Measurements from ENCODE around the gene ADAT1.

DNA sequence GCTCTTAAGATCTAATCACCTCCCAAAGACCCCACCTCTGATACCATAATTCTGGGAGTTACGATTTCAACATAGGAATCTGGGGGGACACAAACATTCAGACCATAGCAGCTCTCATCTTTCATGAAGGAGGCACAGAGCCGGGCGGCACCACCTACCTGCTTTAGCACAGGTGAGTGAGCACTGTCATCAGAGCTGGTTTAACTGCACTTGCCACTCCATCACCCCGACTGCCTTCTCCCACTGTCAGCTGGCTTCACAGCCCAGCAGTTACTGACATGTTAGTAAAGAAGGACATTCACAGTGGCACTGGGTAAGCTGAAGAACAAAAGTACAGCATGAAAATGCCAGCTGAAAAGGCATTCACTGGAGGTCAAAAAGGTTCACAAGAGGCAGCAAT, 34.4 kb downstream of the ADAT1 start:
- TF ChIP-seq, protein P1, sequence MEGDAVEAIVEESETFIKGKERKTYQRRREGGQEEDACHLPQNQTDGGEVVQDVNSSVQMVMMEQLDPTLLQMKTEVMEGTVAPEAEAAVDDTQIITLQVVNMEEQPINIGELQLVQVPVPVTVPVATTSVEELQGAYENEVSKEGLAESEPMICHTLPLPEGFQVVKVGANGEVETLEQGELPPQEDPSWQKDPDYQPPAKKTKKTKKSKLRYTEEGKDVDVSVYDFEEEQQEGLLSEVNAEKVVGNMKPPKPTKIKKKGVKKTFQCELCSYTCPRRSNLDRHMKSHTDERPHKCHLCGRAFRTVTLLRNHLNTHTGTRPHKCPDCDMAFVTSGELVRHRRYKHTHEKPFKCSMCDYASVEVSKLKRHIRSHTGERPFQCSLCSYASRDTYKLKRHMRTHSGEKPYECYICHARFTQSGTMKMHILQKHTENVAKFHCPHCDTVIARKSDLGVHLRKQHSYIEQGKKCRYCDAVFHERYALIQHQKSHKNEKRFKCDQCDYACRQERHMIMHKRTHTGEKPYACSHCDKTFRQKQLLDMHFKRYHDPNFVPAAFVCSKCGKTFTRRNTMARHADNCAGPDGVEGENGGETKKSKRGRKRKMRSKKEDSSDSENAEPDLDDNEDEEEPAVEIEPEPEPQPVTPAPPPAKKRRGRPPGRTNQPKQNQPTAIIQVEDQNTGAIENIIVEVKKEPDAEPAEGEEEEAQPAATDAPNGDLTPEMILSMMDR (IDR thresholded peaks at IDR 0.05 in 2 of 3, conservative IDR thresholded peaks at IDR 0.05 in 1 of 3; ENCODE audit: borderline replicate concordance in 1 of 3, insufficient read depth in 1 of 3, low read depth in 2 of 3, low read length in 2 of 3): no peak
- TF ChIP-seq TCF7L2 (IDR thresholded peaks at IDR 0.05; ENCODE audit: borderline replicate concordance, extremely low read depth, insufficient read depth, insufficient read length) (no peak), EZH2phosphoT487 (IDR thresholded peaks at IDR 0.05; ENCODE audit: borderline replicate concordance) (no peak), FOSL1 (IDR thresholded peaks at IDR 0.05; ENCODE audit: low read depth) (no peak), CEBPB (IDR thresholded peaks at IDR 0.05; ENCODE audit: low read depth) (no peak), JUND (IDR thresholded peaks at IDR 0.05) (no peak), POLR2A (IDR thresholded peaks at IDR 0.05; ENCODE audit: borderline replicate concordance, extremely low read depth, insufficient read depth, insufficient read length) (no peak), POLR2AphosphoS5 (IDR thresholded peaks at IDR 0.05; ENCODE audit: low read depth, low read length) (no peak), ZNF274 (IDR thresholded peaks at IDR 0.05; ENCODE audit: low read depth, low read length) (no peak)
